HCT116 (cell line): ENCODE results near the gene PGBD1. TPM values are rescaled to one million over a fixed set of nuclear protein-coding genes. Genes with fewer than 3 reads are reported as not detected.

Experiments used
- ATAC-seq: fragments of 200-7000 bp; cut with Tn5 transposase; 2 replicates; pipeline ENCODE4 v1.9.1; 2020; ENCODE audit warnings: mild to moderate bottlenecking, moderate library complexity
- Bru-seq: library from RNA; stranded (reverse); fragments of 400-500 nt; gene quantifications from one replicate; lab custom pipeline; 2021; lab: Mats Ljungman, UMichigan
- BruChase-seq, 2 experiments: library from RNA; stranded (reverse); fragments of 400-500 nt; gene quantifications; one replicate each; lab custom pipeline; 2021; lab: Mats Ljungman, UMichigan
- BruUV-seq: library from RNA; stranded (reverse); fragments of 400-500 nt; replicated peaks from 2 replicates; lab custom pipeline; 2021; lab: Mats Ljungman, UMichigan
- CTCF ChIA-PET: fragments of 300-600 bp; sonication (Branson Sonifier 250); formaldehyde crosslinking; loops from one replicate; lab custom pipeline; 2021; ENCODE audit warnings: antibody characterized with exemption; lab: Charles Lee
- POLR2A ChIA-PET: fragments of 300-600, 350-600 bp; sonication (Branson Sonifier 250); formaldehyde crosslinking; loops from one replicate; lab custom pipeline; 2021; ENCODE audit warnings: antibody characterized with exemption; lab: Charles Lee
- RAD21 ChIA-PET, 2 experiments: fragments of 300-600 bp; sonication (Branson Sonifier 250); formaldehyde crosslinking; loops; one replicate each; lab custom pipeline; 2023; ENCODE audit warnings: low total read pairs in 2 of 2; ENCODE audit not compliant: uncharacterized antibody in 2 of 2, unreplicated experiment in 2 of 2, low non-redundant PET in 1 of 2; lab: Charles Lee
- DNase-seq: peaks from one replicate; pipeline ENCODE4 v3.0.0-alpha.2; 2010; ENCODE audit warnings: low read depth, low spot score
- H2AFZ ChIP-seq: fragments of 200-600 bp; shearing (Covaris generic), sonication (generic); 2 replicates; pipeline ENCODE4 v1.6.1; 2017; ENCODE audit warnings: low read depth, mixed run types, mixed read lengths, antibody characterized with exemption, low read length; ENCODE audit not compliant: poor library complexity, severe bottlenecking
- H3K27ac ChIP-seq: 2 replicates; pipeline ENCODE4 v1.5.1; 2012; ENCODE audit warnings: low read depth, low read length
- H3K27me3 ChIP-seq: fragments of 200-600 bp; sonication (generic); 2 replicates; pipeline ENCODE4 v1.6.1; 2016; ENCODE audit warnings: mixed run types, low read length, mixed read lengths; ENCODE audit not compliant: insufficient read depth
- H3K36me3 ChIP-seq, 2 experiments: fragments of 200-500 bp in 1 of 2; fragments of 200-600 bp in 1 of 2; sonication (Bioruptor generic) in 1 of 2; sonication (generic) in 1 of 2; 2 replicates each; pipeline versions ENCODE4 v1.5.1 to v1.6.1; 2014 to 2016; ENCODE audit warnings: low read length in 2 of 2, inconsistent platforms in 1 of 2, mixed read lengths in 1 of 2, mixed run types in 1 of 2; ENCODE audit not compliant: insufficient read depth in 2 of 2, control insufficient read depth in 1 of 2
- H3K4me1 ChIP-seq, 2 experiments: fragments of 200-600 bp in 1 of 2; sonication (generic) in 1 of 2; 2 replicates each; pipeline versions ENCODE4 v1.5.1 to v1.6.1; 2012 to 2017; ENCODE audit warnings: low read length in 2 of 2, inconsistent platforms in 1 of 2, mild to moderate bottlenecking in 1 of 2, mixed read lengths in 1 of 2, mixed run types in 1 of 2, moderate library complexity in 1 of 2; ENCODE audit not compliant: insufficient read depth in 2 of 2, control insufficient read depth in 1 of 2
- H3K4me2 ChIP-seq: fragments of 200-600 bp; sonication (generic); 2 replicates; pipeline ENCODE4 v1.6.1; 2017; ENCODE audit warnings: mixed run types, low read length, mixed read lengths
- H3K4me3 ChIP-seq, 2 experiments: fragments of 200-600 bp in 1 of 2; sonication (generic) in 1 of 2; replicated peaks in 1 of 2; 2 replicates each; pipeline ENCODE4 v1.5.1; 2011 to 2016; ENCODE audit warnings: low read length in 2 of 2, control low read depth in 1 of 2, low read depth in 1 of 2, mild to moderate bottlenecking in 1 of 2, mixed read lengths in 1 of 2, mixed run types in 1 of 2
- H3K79me2 ChIP-seq: fragments of 200-600 bp; sonication (generic); 2 replicates; pipeline ENCODE4 v1.6.1; 2017; ENCODE audit warnings: mild to moderate bottlenecking, mixed run types, low read length, moderate library complexity, mixed read lengths; ENCODE audit not compliant: insufficient read depth
- H3K9ac ChIP-seq: fragments of 200-600 bp; sonication (generic); 2 replicates; pipeline ENCODE4 v1.6.1; 2016; ENCODE audit warnings: low read length, mixed read lengths
- H3K9me2 ChIP-seq: fragments of 200-600 bp; sonication (generic), shearing (Covaris generic); 2 replicates; pipeline ENCODE4 v1.6.1; 2017; ENCODE audit warnings: mixed run types, mild to moderate bottlenecking, moderate library complexity; ENCODE audit not compliant: insufficient read depth
- H3K9me3 ChIP-seq, 2 experiments: fragments of 200-500 bp in 1 of 2; fragments of 200-600 bp in 1 of 2; sonication (Bioruptor generic) in 1 of 2; sonication (generic) in 1 of 2; 2 replicates each; pipeline ENCODE4 v1.6.1; 2014 to 2017; ENCODE audit warnings: low read length in 2 of 2, mixed read lengths in 2 of 2, inconsistent platforms in 1 of 2, low read depth in 1 of 2, mild to moderate bottlenecking in 1 of 2, mixed run types in 1 of 2, moderate library complexity in 1 of 2; ENCODE audit not compliant: control insufficient read depth in 1 of 2, insufficient read depth in 1 of 2
- H4K20me1 ChIP-seq: fragments of 200-600 bp; sonication (generic), shearing (Covaris generic); 2 replicates; pipeline ENCODE4 v1.6.1; 2017; ENCODE audit warnings: mixed run types, mild to moderate bottlenecking, moderate library complexity; ENCODE audit not compliant: insufficient read depth
- EZH2phosphoT487 ChIP-seq: fragments of 200-600 bp; IDR thresholded peaks from 2 replicates; pipeline ENCODE4 v1.6.1; 2018; ENCODE audit warnings: antibody characterized with exemption, borderline replicate concordance
- POLR2AphosphoS5 ChIP-seq: IDR thresholded peaks from 2 replicates; pipeline ENCODE4 v1.6.1; 2011; ENCODE audit warnings: mild to moderate bottlenecking, low read depth, low read length, moderate library complexity
- SRF ChIP-seq: IDR thresholded peaks from 2 replicates; pipeline ENCODE4 v1.6.1; 2012; ENCODE audit warnings: low read depth
- intact Hi-C: fragments of 100-400 bp; cut with micrococcal nuclease; formaldehyde crosslinking; loops from 2 replicates; pipeline ENCODE4 v1.10.0; 2022
- long read RNA-seq: library from polyadenylated mRNA; unstranded; transcript quantifications from one replicate; pipeline ENCODE4 v2.0.0, GENCODE V29; 2021; ENCODE audit not compliant: unreplicated experiment
- polyA plus RNA-seq: library from polyadenylated mRNA; unstranded; fragments of >200 nt; gene quantifications from 2 replicates; pipeline ENCODE4 v1.2.1, GENCODE V29; 2012; ENCODE audit warnings: missing spikeins
- total RNA-seq: library from RNA; stranded (reverse); gene quantifications from one replicate; pipeline ENCODE4 v1.2.1, GENCODE V29; 2021; ENCODE audit not compliant: unreplicated experiment

Gene PGBD1, protein sequence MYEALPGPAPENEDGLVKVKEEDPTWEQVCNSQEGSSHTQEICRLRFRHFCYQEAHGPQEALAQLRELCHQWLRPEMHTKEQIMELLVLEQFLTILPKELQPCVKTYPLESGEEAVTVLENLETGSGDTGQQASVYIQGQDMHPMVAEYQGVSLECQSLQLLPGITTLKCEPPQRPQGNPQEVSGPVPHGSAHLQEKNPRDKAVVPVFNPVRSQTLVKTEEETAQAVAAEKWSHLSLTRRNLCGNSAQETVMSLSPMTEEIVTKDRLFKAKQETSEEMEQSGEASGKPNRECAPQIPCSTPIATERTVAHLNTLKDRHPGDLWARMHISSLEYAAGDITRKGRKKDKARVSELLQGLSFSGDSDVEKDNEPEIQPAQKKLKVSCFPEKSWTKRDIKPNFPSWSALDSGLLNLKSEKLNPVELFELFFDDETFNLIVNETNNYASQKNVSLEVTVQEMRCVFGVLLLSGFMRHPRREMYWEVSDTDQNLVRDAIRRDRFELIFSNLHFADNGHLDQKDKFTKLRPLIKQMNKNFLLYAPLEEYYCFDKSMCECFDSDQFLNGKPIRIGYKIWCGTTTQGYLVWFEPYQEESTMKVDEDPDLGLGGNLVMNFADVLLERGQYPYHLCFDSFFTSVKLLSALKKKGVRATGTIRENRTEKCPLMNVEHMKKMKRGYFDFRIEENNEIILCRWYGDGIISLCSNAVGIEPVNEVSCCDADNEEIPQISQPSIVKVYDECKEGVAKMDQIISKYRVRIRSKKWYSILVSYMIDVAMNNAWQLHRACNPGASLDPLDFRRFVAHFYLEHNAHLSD
- total RNA-seq, result 3.6 TPM
- 1.5 and 2.1 TPM in 2 replicates for polyA plus RNA-seq
- Bru-seq, nascent RNA, result percentile 63 among the genes with signal in this experiment
- BruChase-seq, experiment 1, labeled RNA remaining after a 6-hour chase, result percentile 71 among the genes with signal in this experiment
- percentile 73 among the genes with signal in this experiment for BruChase-seq, experiment 2, labeled RNA remaining after a 2-hour chase
- long read RNA-seq, partial matches to known transcripts, result 3 of 12 reads
- long read RNA-seq, other reads (novel, unspliced or antisense), result 7 of 12 reads

DNA sequence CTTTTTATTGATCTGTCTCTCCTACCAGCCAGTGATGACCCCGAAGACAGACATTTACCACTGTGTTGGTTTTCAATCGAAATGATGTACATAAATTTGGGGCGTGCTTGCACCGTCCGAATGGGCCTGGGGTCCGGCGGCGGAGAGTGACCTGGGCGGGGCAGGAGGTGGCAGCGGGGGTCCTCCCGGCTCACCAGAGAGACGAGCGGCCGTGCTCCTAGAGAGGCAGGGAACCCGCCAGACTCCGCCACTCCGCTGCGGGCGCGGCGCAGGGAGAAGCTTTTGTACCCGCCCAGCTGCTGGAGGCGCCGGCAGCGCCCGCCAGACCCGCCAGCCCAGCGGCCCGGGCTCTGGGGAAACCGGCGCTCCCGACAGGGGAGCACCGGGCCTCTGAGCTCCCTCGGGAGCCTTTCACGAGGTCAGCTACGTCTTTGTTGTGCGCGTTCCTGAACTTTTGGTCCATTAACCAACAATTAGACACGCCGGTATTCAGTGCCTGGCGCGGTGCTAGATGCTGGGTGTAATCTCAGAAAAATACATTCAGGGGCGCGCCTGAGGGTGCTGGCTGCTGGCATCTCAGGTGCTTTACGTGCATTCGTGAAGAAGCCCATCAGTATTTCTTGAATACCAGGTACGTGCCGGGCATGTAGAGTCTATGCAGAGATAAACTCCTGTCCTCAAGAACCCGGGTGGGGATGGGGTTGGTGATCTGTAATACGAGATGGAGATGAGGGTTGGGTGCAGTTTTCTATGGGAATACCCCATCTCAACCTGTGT lies at the start of gene PGBD1:
Gene PGBD1 (plus strand): TSS at position 285 of the 777 bp plus-strand sequence. CDS start 2,242 bp downstream, outside the sequence.
- H3K4me1 ChIP-seq, result no peaks in the 10 kb centered on the region
- no peaks in the 10 kb centered on the region for H3K9me3 ChIP-seq
- peaks cover 2 to 5% of the 10 kb centered on the region in 2 experiments; a peak in 2 of 4 replicates for H3K36me3 ChIP-seq
- H3K9ac ChIP-seq, result peak within 1 kb of the TSS; percentile 50
- ChIA-PET CTCF (no interaction called here), POLR2A (interaction anchor here (0.9 to 1.3 kb wide), 2 partner anchors 12 to 14 kb away, joined by 3 read pairs; partner anchors contain the start of gene ZSCAN26)
- H3K4me2 ChIP-seq, result peak within 1 kb of the TSS; percentile 71
- BruUV-seq, result no TSS peak
- TF ChIP-seq EZH2phosphoT487 (no peak), SRF (no peak), POLR2AphosphoS5 (peak; percentile 65)
- TF ChIP-seq, all 23 proteins: peak for 1
- ATAC-seq, result peak; percentile 94
- RAD21 ChIA-PET, result no interaction called here
- H2AFZ ChIP-seq, result peak within 1 kb of the TSS; percentile 43
- no peaks in the 10 kb centered on the region for H3K27me3 ChIP-seq
- H3K27ac ChIP-seq, result peak within 1 kb of the TSS; percentile 23; the same call in 1 of the 2 replicates
- intact Hi-C loops, result no loop called here
- H4K20me1 ChIP-seq, result no peaks in the 10 kb centered on the region
- peak within 1 kb of the TSS; percentile 56 to 59 for H3K4me3 ChIP-seq
- DNase-seq, result peak; percentile 13
- no peaks in the 10 kb centered on the region for H3K9me2 ChIP-seq
- no peaks in the 10 kb centered on the region for H3K79me2 ChIP-seq
